ENCODE data around the gene PPP2R1B.

The PPP2R1B gene

GRCh38 chr11:111684251-111684650 lies 81.9 kb downstream of the PPP2R1B start:
- DNase-seq, result no peak

DNA sequence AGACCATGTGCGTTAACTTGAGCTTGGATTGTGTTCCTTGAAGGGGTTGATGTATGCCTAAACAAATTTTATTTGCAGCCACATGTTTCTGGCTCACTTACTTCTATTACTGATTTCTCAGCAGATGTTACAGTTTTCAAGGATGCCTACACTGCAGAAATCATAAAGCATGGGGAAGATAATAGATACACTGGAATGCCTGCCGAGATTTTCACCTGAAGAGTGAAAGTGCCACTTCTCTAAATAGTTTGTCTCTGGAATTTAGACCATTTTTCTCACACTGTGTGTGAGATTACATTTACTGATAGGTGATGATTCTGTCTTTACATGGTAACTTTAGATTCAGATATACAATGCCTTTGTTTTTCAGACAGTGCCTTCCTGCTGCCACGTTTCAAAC lies 82.4 kb downstream of the PPP2R1B start:
- no peak for DNase-seq

- no peak for DNase-seq
These were observed 85.6 kb downstream of the PPP2R1B start for GRCh38 chr11:111680486-111681175.
